HTERT RPE-1 (cell line): ENCODE results near the gene INSRR.

Experiments used
- in situ Hi-C: fragments of 300-500 bp; cut with MboI; formaldehyde crosslinking; loops from 4 replicates; pipeline ENCODE4 v1.14.3; 2020; ENCODE audit warnings: low sequenced_read_pairs

INSRR gene

GRCh38 chr1:156894711-156895454, 36.0 kb upstream of the INSRR start:
- in situ Hi-C loops: no loop called here

- in situ Hi-C loops: no loop called here
These were observed 35.1 kb upstream of the INSRR start for GRCh38 chr1:156894001-156894400.

GRCh38 chr1:156893048-156893953, 34.4 kb upstream of the INSRR start, which contains the start of gene PEAR1:
Gene PEAR1, plus strand, starts transcription at chr1:156893718. Its CDS starts 10,209 bp downstream, at chr1:156903927.
- in situ Hi-C loops: no loop called here

- in situ Hi-C loops: no loop called here
These were observed 33.5 kb upstream of the INSRR start for GRCh38 chr1:156892190-156893047.

- in situ Hi-C loops: no loop called here
These were observed 31.1 kb upstream of the INSRR start for GRCh38 chr1:156889802-156890580.

- in situ Hi-C loops: no loop called here
These were observed 28.8 kb upstream of the INSRR start for GRCh38 chr1:156887734-156888133.

- in situ Hi-C loops: no loop called here
These were observed 28.4 kb upstream of the INSRR start for GRCh38 chr1:156887317-156887716.

- in situ Hi-C loops: no loop called here
These were observed 27.8 kb upstream of the INSRR start for GRCh38 chr1:156886583-156887281.

- in situ Hi-C loops: no loop called here
These were observed 27.0 kb upstream of the INSRR start for GRCh38 chr1:156885880-156886355.

GRCh38 chr1:156885314-156885713, 26.4 kb upstream of the INSRR start:
- in situ Hi-C loops: no loop called here

GRCh38 chr1:156884560-156885184, 25.8 kb upstream of the INSRR start:
- in situ Hi-C loops: no loop called here

- in situ Hi-C loops: no loop called here
These were observed 25.0 kb upstream of the INSRR start for GRCh38 chr1:156883919-156884318.

GRCh38 chr1:156882543-156882942, 23.6 kb upstream of the INSRR start:
- in situ Hi-C loops: no loop called here

GRCh38 chr1:156881663-156882062, 22.7 kb upstream of the INSRR start:
- in situ Hi-C loops: no loop called here

- in situ Hi-C loops: no loop called here
These were observed 22.2 kb upstream of the INSRR start for GRCh38 chr1:156881101-156881500.

- in situ Hi-C loops: no loop called here
These were observed 21.6 kb upstream of the INSRR start for GRCh38 chr1:156880473-156880872.

GRCh38 chr1:156879876-156880275, 21.0 kb upstream of the INSRR start:
- in situ Hi-C loops: no loop called here

- in situ Hi-C loops: no loop called here
These were observed 18.7 kb upstream of the INSRR start for GRCh38 chr1:156877433-156878170.
